Activated naive CD8-positive, alpha-beta T cell treated with anti-CD3 and anti-CD28 coated beads, Interleukin-2, amount 50 U/mL, for 24 hours (primary cell): Measurements from ENCODE around the gene UGT1A7.
"Not testable (repeated sequence)": the region's sequence is repeated elsewhere in the genome, so short reads cannot be mapped to it uniquely, and the experiment has no call there.

Experiments used
- ATAC-seq: fragments of 150-1000 bp; cut with Tn5 transposase; one replicate; pipeline ENCODE4 v1.10.0; 2021
- DNase-seq: peaks from one replicate; pipeline ENCODE4 v3.0.0; 2021
- H3K27ac Mint-ChIP-seq: one replicate; pipeline ENCODE4 v1.8.0; 2021; ENCODE audit warnings: mild to moderate bottlenecking, mixed read lengths
- H3K27me3 Mint-ChIP-seq: one replicate; pipeline ENCODE4 v1.8.0; 2021; ENCODE audit warnings: mixed read lengths
- H3K36me3 Mint-ChIP-seq: one replicate; pipeline ENCODE4 v1.8.0; 2021; ENCODE audit warnings: low read depth, mixed read lengths
- H3K4me1 Mint-ChIP-seq: one replicate; pipeline ENCODE4 v1.8.0; 2021; ENCODE audit warnings: mixed read lengths
- H3K4me3 Mint-ChIP-seq: one replicate; pipeline ENCODE4 v1.8.0; 2021; ENCODE audit warnings: mild to moderate bottlenecking, moderate library complexity, mixed read lengths
- H3K9me3 Mint-ChIP-seq: one replicate; pipeline ENCODE4 v1.8.0; 2021; ENCODE audit warnings: mixed read lengths

The UGT1A7 gene

DNA sequence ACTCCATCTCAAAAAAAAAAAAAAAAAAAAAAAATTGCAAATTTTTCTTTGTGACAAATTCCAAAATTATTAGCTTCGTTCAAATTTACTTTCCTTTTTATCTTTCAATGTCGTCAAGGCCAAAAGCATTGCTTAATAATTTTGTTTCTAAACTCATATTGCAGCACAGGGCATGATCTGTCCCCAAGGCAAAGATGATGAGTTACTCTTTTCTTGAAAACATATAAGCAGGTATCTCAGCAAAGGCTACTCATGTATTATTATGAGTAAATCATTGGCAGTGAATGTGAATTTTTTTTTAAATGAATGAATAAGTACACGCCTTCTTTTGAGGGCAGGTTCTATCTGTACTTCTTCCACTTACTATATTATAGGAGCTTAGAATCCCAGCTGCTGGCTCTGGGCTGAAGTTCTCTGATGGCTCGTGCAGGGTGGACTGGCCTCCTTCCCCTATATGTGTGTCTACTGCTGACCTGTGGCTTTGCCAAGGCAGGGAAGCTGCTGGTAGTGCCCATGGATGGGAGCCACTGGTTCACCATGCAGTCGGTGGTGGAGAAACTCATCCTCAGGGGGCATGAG is at the start of gene UGT1A7:
Gene UGT1A7, plus strand, starts transcription at position 381 of the 579 bp plus-strand sequence. Its CDS starts 37 bp downstream, at position 418.
- DNase-seq: no peak
- no peak within 1 kb of the TSS for H3K27ac Mint-ChIP-seq
- no peaks in the 10 kb centered on the region for H3K4me1 Mint-ChIP-seq
- no peak for ATAC-seq
- no peak within 1 kb of the TSS for H3K4me3 Mint-ChIP-seq
- peaks cover 7% of the 10 kb centered on the region for H3K27me3 Mint-ChIP-seq
- H3K36me3 Mint-ChIP-seq: no peaks in the 10 kb centered on the region
- no peaks in the 10 kb centered on the region for H3K9me3 Mint-ChIP-seq

DNA sequence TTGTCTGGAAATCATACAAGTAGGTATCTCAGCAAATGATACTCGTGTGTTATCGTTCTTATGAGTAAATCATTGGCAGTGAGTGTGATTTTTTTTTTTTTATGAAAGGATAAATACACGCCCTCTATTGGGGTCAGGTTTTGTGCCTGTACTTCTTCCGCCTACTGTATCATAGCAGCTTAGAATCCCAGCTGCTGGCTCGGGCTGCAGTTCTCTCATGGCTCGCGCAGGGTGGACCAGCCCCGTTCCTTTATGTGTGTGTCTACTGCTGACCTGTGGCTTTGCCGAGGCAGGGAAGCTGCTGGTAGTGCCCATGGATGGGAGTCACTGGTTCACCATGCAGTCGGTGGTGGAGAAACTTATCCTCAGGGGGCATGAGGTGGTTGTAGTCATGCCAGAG is 45.4 kb upstream of the UGT1A7 start, which contains the start of gene UGT1A10:
Gene UGT1A10, plus strand, starts transcription at position 143 of the 400 bp plus-strand sequence. Its CDS starts 75 bp downstream, at position 218.
- ATAC-seq, DNase-seq, H3K4me1 Mint-ChIP-seq, H3K4me3 Mint-ChIP-seq, H3K36me3 Mint-ChIP-seq, H3K9me3 Mint-ChIP-seq, H3K27ac Mint-ChIP-seq: not testable (repeated sequence)
- H3K27me3 Mint-ChIP-seq: peaks cover 26% of the 10 kb centered on the region

DNA sequence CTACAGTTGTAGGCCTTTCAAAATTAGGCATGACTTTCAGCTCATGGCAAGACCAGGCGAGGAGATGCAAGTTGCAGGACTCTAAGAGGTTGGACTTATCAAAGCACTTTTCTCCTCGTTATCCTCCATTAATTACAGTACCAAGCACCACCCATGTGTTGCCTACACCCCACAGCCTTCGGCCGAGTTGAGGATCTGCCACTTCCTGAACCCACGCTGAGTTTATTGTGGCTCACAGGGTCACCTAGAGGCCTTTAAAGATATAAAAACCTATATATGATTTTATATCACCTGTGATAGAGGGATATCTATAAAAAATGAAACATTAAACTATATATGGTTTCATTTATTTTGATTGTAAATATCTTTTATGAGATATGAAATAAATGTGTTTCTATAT is 42.9 kb upstream of the UGT1A7 start:
- no peaks in the 10 kb centered on the region for H3K36me3 Mint-ChIP-seq

DNA sequence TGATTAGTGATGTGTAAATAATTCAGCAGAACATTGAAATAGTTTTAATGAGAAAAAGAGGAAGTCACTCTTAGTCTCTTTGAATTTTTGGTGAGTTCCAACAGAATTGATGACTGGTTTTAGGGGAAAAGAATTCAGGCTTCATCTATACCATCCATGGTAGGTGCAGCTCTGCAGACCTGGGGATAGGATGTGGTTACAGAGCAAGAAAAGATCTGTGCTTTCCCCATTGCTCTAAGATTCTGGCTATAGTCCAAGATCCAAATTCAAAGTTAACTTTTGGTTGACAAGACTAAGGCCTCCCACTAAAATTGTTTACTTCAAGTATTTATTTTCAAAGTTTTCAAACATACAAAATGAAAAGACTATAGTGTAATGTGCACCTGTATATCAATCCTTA is 41.8 kb upstream of the UGT1A7 start:
- peaks cover 5% of the 10 kb centered on the region for H3K4me1 Mint-ChIP-seq
- H3K36me3 Mint-ChIP-seq: no peaks in the 10 kb centered on the region
- peaks cover 15% of the 10 kb centered on the region for H3K27me3 Mint-ChIP-seq
- no peaks in the 10 kb centered on the region for H3K9me3 Mint-ChIP-seq
- no peak overlapping the region for H3K27ac Mint-ChIP-seq
- DNase-seq: no peak
- H3K4me3 Mint-ChIP-seq: no peak overlapping the region
- ATAC-seq: no peak

More for the DNA sequence above, 42.9 kb upstream of the UGT1A7 start:
- no peak for ATAC-seq
- Mint-ChIP-seq H3K4me1 (peaks cover 5% of the 10 kb centered on the region), H3K27me3 (peaks cover 18% of the 10 kb centered on the region), H3K9me3 (no peaks in the 10 kb centered on the region), H3K27ac (no peak overlapping the region), H3K4me3 (no peak overlapping the region)
- DNase-seq: no peak

DNA sequence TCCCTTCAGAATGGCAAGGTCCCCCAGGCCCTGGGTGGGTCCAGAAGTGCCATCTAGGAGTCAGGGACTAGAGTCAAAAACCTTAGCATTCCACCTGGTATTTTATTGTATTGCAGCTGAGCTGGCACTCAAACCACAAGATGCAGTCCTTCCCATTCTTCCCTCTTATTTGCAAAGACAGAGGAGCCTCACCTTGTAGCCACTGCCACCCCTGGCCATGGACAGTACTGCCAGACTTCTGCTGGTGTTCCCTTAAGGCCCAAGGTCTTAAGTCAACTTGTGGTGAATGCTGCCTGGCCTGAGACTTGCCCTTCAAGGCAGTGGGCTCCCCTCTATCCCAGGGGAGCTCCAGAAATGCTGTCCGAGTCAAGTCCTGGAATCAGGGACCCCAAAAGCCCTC is 38.6 kb upstream of the UGT1A7 start:
- no peak overlapping the region for H3K27ac Mint-ChIP-seq
- no peak for DNase-seq
- peaks cover 5% of the 10 kb centered on the region for H3K4me1 Mint-ChIP-seq

DNA sequence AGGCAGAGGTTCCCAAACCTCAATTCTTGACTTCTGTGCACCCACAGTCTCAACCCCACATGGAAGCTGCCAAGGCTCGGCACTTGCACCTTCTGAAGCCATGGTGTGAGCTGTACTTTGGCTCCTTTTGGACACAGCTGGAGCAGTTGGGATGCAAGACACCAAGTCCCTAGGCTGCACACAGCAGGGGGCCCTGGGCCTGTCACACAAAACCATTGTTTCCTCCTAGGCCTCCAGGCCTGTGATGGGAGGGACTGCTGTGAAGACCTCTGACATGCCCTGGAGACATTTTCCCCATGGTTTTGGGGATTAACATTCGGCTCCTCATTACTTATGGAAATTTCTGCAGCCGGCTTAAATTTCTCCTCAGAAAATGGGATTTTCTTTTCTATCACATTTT is 35.7 kb upstream of the UGT1A7 start:
- not testable (repeated sequence) for H3K36me3 Mint-ChIP-seq, H3K27me3 Mint-ChIP-seq, ATAC-seq, DNase-seq, H3K27ac Mint-ChIP-seq, H3K4me3 Mint-ChIP-seq, H3K4me1 Mint-ChIP-seq
- peaks cover 17% of the 10 kb centered on the region for H3K9me3 Mint-ChIP-seq

More for the DNA sequence above, 38.6 kb upstream of the UGT1A7 start:
- Mint-ChIP-seq H3K27me3 (peaks cover 3% of the 10 kb centered on the region), H3K9me3 (peaks cover 17% of the 10 kb centered on the region), H3K4me3 (no peak overlapping the region), H3K36me3 (peaks cover 4% of the 10 kb centered on the region)
- ATAC-seq: no peak

DNA sequence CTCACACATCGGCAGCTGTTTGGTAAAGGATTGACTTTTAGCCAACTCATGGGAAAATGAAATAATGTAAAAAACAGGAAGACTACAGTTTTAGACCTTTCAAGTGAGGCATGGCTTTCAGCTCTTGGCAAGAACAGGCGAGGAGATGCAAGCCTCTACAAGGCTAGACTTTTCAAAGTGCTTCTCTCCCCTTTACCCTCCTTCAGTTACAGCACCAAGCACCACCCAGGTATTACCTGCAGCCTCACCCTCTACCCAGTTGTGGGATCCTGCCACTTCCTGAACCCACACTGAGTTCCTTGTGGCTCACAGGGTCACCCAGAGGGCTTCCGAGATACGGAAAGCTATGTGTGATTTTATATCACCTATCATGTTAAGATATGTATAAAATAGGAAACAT is 30.7 kb upstream of the UGT1A7 start:
- H3K9me3 Mint-ChIP-seq: peaks cover 17% of the 10 kb centered on the region
- H3K27me3 Mint-ChIP-seq: peaks cover 9% of the 10 kb centered on the region
- no peak overlapping the region for H3K4me3 Mint-ChIP-seq
- no peak for ATAC-seq
- peaks cover 4% of the 10 kb centered on the region for H3K36me3 Mint-ChIP-seq
- H3K4me1 Mint-ChIP-seq: no peaks in the 10 kb centered on the region
- no peak for DNase-seq
- H3K27ac Mint-ChIP-seq: no peak overlapping the region

DNA sequence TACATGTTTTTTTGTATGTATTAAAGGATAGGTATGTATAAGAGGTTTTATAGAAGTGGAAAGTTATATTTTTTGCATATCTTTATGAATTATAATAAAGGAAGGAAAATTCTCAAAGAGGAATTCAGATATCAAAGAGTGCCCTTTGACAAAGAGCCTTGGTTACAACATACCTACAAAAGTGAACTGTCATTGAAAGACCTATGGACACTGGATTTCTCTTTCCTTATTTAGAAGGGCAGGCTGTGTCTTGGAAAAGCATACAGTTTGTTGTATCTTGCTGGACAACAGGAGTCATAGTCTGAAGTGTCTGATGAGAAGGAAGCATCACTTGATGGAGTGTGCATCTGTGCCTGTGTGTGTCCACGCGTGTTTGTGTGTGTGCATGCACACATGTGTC is 30.3 kb upstream of the UGT1A7 start:
- no peak for DNase-seq
- H3K9me3 Mint-ChIP-seq: peaks cover 14% of the 10 kb centered on the region
- no peak for ATAC-seq
- peaks cover 3% of the 10 kb centered on the region for H3K36me3 Mint-ChIP-seq
- no peak overlapping the region for H3K27ac Mint-ChIP-seq
- H3K4me3 Mint-ChIP-seq: no peak overlapping the region
- no peaks in the 10 kb centered on the region for H3K4me1 Mint-ChIP-seq
- peaks cover 9% of the 10 kb centered on the region for H3K27me3 Mint-ChIP-seq

DNA sequence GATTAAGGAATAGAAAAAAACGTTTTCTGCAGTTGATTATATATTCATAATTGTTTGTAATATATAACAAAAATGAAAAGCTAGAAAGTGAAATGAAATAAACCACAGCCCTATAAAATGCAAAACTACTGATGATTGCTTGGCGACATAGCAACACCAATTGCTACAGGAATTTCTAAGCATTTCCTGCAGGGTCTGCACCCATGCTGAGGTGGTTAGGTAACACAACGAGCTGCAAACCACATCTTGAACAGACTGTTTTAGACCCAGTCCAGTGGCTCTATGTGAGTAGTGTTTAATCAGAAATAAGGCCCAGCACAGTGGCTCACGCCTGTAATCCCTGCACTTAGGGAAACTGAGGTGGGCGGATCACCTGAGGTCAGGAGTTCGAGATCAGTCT is 27.2 kb upstream of the UGT1A7 start:
- DNase-seq: no peak
- H3K9me3 Mint-ChIP-seq: no peaks in the 10 kb centered on the region
- no peaks in the 10 kb centered on the region for H3K36me3 Mint-ChIP-seq
- H3K27me3 Mint-ChIP-seq: peaks cover 12% of the 10 kb centered on the region
- ATAC-seq: no peak
- H3K4me1 Mint-ChIP-seq: no peaks in the 10 kb centered on the region
- H3K4me3 Mint-ChIP-seq: no peak overlapping the region
- no peak overlapping the region for H3K27ac Mint-ChIP-seq

DNA sequence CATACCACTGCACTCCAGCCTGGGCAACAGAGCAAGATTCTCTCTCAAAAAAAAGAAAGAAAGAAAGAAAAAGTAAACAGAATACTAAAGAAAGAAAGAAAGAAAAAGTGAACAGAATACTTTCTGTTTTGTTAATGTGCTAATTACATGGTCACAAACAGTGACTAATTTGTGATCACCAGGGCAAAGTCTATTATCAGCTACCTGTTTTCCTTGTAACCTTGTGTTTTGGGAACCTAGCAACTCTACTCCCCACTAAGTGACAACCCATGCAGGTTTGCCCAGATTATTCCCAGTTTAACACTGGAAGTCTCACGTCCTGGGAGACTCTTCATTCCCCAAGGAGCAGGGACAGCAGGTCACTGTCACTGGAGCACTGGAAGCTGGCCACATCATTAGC is 26.7 kb upstream of the UGT1A7 start:
- no peak overlapping the region for H3K27ac Mint-ChIP-seq
- ATAC-seq (no peak), DNase-seq (no peak)
- no peak overlapping the region for H3K4me3 Mint-ChIP-seq
- H3K36me3 Mint-ChIP-seq: no peaks in the 10 kb centered on the region
- H3K4me1 Mint-ChIP-seq: no peaks in the 10 kb centered on the region
- peaks cover 12% of the 10 kb centered on the region for H3K27me3 Mint-ChIP-seq
- H3K9me3 Mint-ChIP-seq: no peaks in the 10 kb centered on the region

DNA sequence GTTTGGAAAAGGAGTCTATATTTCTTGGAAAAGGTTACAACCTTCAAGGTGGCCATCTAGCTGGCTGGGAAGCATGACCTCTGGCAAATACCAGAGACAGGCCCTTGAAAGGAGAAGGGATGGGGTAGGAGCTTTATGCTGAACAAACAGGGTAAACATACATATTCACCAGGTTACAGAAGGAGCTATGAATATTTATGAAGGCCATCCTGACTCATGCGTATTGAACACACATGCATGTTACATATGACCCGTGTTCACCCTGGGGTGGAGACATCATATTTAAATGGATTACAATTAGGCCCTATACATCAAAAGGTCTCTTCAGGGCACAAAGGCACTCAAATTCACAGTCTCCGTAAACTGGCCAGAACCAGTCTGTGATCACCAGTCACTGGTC is 25.8 kb upstream of the UGT1A7 start:
- H3K4me3 Mint-ChIP-seq, DNase-seq, H3K27me3 Mint-ChIP-seq, H3K4me1 Mint-ChIP-seq, H3K27ac Mint-ChIP-seq, ATAC-seq, H3K36me3 Mint-ChIP-seq, H3K9me3 Mint-ChIP-seq: not testable (repeated sequence)

DNA sequence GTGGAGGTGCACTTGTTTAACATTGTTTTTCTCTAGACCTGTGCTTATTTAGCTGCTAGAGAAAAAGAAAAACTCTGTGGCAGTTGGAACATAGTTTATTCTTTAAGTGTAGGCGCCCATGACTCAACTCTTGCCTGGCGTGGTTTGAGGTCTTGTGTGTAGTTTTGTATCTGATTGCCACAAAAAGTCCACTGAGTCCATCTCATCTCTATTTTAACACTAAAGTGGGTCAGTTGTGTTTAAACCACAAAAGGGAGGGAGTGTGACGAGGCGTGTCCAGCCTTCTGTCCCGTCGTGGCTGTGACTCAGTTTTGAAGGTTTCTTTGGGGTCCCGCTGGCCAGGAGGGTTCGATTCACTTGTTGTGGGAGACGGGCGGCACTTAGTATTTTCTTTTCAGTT is 25.3 kb upstream of the UGT1A7 start:
- H3K27ac Mint-ChIP-seq: no peak overlapping the region
- no peaks in the 10 kb centered on the region for H3K9me3 Mint-ChIP-seq
- no peak for ATAC-seq
- peaks cover 9% of the 10 kb centered on the region for H3K27me3 Mint-ChIP-seq
- no peaks in the 10 kb centered on the region for H3K36me3 Mint-ChIP-seq
- no peak overlapping the region for H3K4me3 Mint-ChIP-seq
- no peak for DNase-seq
- no peaks in the 10 kb centered on the region for H3K4me1 Mint-ChIP-seq

DNA sequence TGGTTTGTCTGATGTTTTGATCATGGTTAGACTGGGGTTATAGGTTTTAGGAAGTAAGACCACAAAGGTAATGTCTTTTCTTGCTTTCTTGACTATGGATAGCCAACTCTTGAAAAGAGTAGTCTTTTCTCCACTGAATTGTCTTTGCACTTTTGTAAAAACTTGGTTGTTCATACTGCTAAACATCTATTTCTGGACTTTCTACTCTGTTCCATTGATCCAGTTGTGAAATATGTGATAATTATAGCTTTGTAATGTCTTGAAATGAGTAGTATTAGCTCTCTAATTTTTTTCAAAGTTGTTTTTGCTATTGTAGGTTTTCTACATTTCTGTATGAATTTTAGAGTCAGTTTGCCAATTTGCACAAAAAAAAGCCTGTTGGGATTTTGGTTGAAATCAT is 23.1 kb upstream of the UGT1A7 start:
- ATAC-seq (no peak), DNase-seq (no peak)
- Mint-ChIP-seq H3K36me3 (no peaks in the 10 kb centered on the region), H3K27ac (no peak overlapping the region), H3K27me3 (peaks cover 16% of the 10 kb centered on the region), H3K9me3 (no peaks in the 10 kb centered on the region), H3K4me3 (no peak overlapping the region), H3K4me1 (no peaks in the 10 kb centered on the region)

DNA sequence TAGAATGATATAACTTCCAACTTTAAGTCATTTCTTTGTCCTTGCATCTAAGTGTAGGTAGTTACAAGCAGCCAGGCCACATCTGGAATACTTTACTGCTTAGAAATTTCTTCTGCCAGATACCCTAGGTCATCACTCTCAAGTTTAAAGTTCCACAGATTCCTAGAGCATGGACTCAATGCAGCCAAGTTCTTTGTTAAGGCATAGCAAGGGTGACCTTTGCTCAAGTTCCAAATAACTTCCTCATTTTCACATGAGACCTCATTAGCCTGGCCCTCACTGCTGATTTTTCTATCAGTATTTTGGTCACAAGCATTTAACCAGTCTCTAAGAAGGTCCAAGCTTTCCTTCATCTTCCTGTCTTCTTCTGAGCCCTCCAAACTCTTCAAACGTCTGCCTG is 17.8 kb upstream of the UGT1A7 start:
- Mint-ChIP-seq H3K4me1 (no peaks in the 10 kb centered on the region), H3K36me3 (no peaks in the 10 kb centered on the region), H3K27ac (no peak overlapping the region), H3K9me3 (peaks cover 9% of the 10 kb centered on the region), H3K4me3 (no peak overlapping the region), H3K27me3 (peaks cover 16% of the 10 kb centered on the region)
- no peak for DNase-seq
- ATAC-seq: no peak

DNA sequence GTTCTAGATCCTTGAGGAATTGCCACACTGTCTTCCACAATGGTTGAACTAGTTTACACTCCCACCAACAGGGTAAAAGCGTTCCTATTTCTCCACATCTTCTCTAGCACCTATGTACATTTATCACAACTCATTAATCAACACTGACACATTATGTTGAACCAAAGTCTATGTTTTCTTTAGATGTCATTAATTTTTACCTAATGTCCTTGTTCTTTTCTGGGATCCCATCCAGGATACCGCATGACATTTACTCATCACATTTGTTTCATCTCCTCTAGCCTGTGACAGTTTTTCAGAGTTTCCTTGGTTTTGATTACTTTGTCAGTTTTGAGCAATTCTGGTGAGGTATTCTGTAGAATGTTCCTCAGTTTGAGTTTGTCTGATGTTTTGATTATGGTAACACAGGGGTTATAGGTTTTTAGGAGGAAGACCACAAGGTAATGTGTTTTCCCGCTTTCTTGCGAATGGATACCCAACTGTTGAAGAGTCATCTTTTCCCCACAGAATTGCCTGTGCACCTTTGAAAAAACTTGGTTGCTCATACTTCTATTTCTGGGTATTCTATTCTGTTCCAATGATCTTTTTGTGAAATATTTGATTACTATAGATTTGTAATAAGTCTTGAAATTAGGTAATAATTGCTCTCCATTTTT is 13.0 kb upstream of the UGT1A7 start:
- H3K36me3 Mint-ChIP-seq: no peaks in the 10 kb centered on the region
- H3K4me1 Mint-ChIP-seq: no peaks in the 10 kb centered on the region
- no peak overlapping the region for H3K4me3 Mint-ChIP-seq
- peaks cover 6% of the 10 kb centered on the region for H3K27me3 Mint-ChIP-seq
- peaks cover 9% of the 10 kb centered on the region for H3K9me3 Mint-ChIP-seq
- ATAC-seq: no peak
- no peak overlapping the region for H3K27ac Mint-ChIP-seq
- DNase-seq: no peak
